ENCODE data around the gene HSPBP1. TPM values are rescaled to one million over a fixed set of nuclear protein-coding genes. Genes with fewer than 3 reads are reported as not detected.
A peak's percentile ranks its signal among the peaks of the same experiment; 100 is the strongest.

Gene HSPBP1
- total RNA-seq, 1 experiment from 2014 or later = 122 TPM

GRCh38 chr19:55304980-55305379 lies 25.1 kb upstream of the HSPBP1 start:
- H3K27me3 ChIP-seq (ENCODE audit: low read length) = no peaks in the 10 kb centered on the region
- no peak overlapping the region for H2AFZ ChIP-seq (ENCODE audit: low read length)
- intact Hi-C loops (cut with micrococcal nuclease) = loop anchor here (5.0 kb wide), 1 partner anchor 67 kb away; the partner anchor contains the start of gene IL11
- no peaks in the 10 kb centered on the region for H3K79me2 ChIP-seq (ENCODE audit: low read length)
- no peak for DNase-seq
- ATAC-seq = no peak
- no peaks in the 10 kb centered on the region for H4K20me1 ChIP-seq (ENCODE audit: low read length)
- no TSS peak for BruUV-seq (replicated peaks)
- H3K9me3 ChIP-seq (ENCODE audit: low read length) = no peaks in the 10 kb centered on the region
- H3K4me3 ChIP-seq (ENCODE audit: low read length) = no peak overlapping the region
- no peak overlapping the region for H3K27ac ChIP-seq (ENCODE audit: low read length)
- H3K9me2 ChIP-seq (replicated peaks; ENCODE audit: low read length) = no peaks in the 10 kb centered on the region
- H3K9ac ChIP-seq (ENCODE audit: low read length) = no peak overlapping the region
- H3F3A ChIP-seq (ENCODE audit: low read length, unreplicated experiment) = no peaks in the 10 kb centered on the region
- TF ChIP-seq EZH2phosphoT487 (IDR thresholded peaks at IDR 0.05; ENCODE audit: borderline replicate concordance, low read length) (no peak), EZH2 (IDR thresholded peaks at IDR 0.05; ENCODE audit: low read length, unreplicated experiment) (no peak), CTCF (conservative IDR thresholded peaks at IDR 0.05; ENCODE audit: low read depth, low read length) (no peak)
- POLR2A ChIA-PET (ENCODE audit: unreplicated experiment) = no interaction called here
- no peaks in the 10 kb centered on the region for H3K36me3 ChIP-seq (ENCODE audit: low read depth, low read length)
- H3K4me2 ChIP-seq (ENCODE audit: low read length) = no peak overlapping the region
- H3K4me1 ChIP-seq (ENCODE audit: insufficient read depth, low read length) = peaks cover 7% of the 10 kb centered on the region; the same call in 1 of the 2 replicates
- CTCF ChIA-PET = no interaction called here

GRCh38 chr19:55304279-55304978 lies 24.5 kb upstream of the HSPBP1 start:
- TF ChIP-seq EZH2phosphoT487 (IDR thresholded peaks at IDR 0.05; ENCODE audit: borderline replicate concordance, low read length) = no peak
- TF ChIP-seq CTCF (conservative IDR thresholded peaks at IDR 0.05; ENCODE audit: low read depth, low read length) = no peak
- no peak for TF ChIP-seq EZH2 (IDR thresholded peaks at IDR 0.05; ENCODE audit: low read length, unreplicated experiment)
- no TSS peak for BruUV-seq (replicated peaks)
- ATAC-seq (peak; percentile 27; the same call in 1 of the 2 replicates), DNase-seq (peak; percentile 54)
- H3K9ac ChIP-seq (ENCODE audit: low read length) = no peak overlapping the region
- no peak overlapping the region for H3K4me3 ChIP-seq (ENCODE audit: low read length)
- H3K27ac ChIP-seq (ENCODE audit: low read length) = no peak overlapping the region
- no peaks in the 10 kb centered on the region for H4K20me1 ChIP-seq (ENCODE audit: low read length)
- no peak overlapping the region for H2AFZ ChIP-seq (ENCODE audit: low read length)
- ChIA-PET CTCF (no interaction called here), POLR2A (ENCODE audit: unreplicated experiment) (no interaction called here)
- intact Hi-C loops (cut with micrococcal nuclease) = loop anchor here (5.0 kb wide), 1 partner anchor 68 kb away; the partner anchor contains the start of gene IL11
- no peaks in the 10 kb centered on the region for H3K9me3 ChIP-seq (ENCODE audit: low read length)
- H3F3A ChIP-seq (ENCODE audit: low read length, unreplicated experiment) = no peaks in the 10 kb centered on the region
- no peaks in the 10 kb centered on the region for H3K27me3 ChIP-seq (ENCODE audit: low read length)
- H3K4me1 ChIP-seq (ENCODE audit: insufficient read depth, low read length) = peaks cover 7% of the 10 kb centered on the region; the same call in 1 of the 2 replicates
- H3K79me2 ChIP-seq (ENCODE audit: low read length) = no peaks in the 10 kb centered on the region
- no peaks in the 10 kb centered on the region for H3K36me3 ChIP-seq (ENCODE audit: low read depth, low read length)
- H3K4me2 ChIP-seq (ENCODE audit: low read length) = no peak overlapping the region
- no peaks in the 10 kb centered on the region for H3K9me2 ChIP-seq (replicated peaks; ENCODE audit: low read length)

GRCh38 chr19:55303477-55303876 lies 23.6 kb upstream of the HSPBP1 start:
- Histone ChIP-seq H3K4me3 (ENCODE audit: low read length) (no peak overlapping the region), H4K20me1 (ENCODE audit: low read length) (no peaks in the 10 kb centered on the region), H3K36me3 (ENCODE audit: low read depth, low read length) (no peaks in the 10 kb centered on the region), H3K4me2 (ENCODE audit: low read length) (no peak overlapping the region), H3K9me2 (replicated peaks; ENCODE audit: low read length) (no peaks in the 10 kb centered on the region), H3K4me1 (ENCODE audit: insufficient read depth, low read length) (peaks cover 7% of the 10 kb centered on the region; the same call in 1 of the 2 replicates), H3K79me2 (ENCODE audit: low read length) (no peaks in the 10 kb centered on the region), H3K9me3 (ENCODE audit: low read length) (no peaks in the 10 kb centered on the region), H3F3A (ENCODE audit: low read length, unreplicated experiment) (no peaks in the 10 kb centered on the region), H2AFZ (ENCODE audit: low read length) (no peak overlapping the region), H3K27me3 (ENCODE audit: low read length) (no peaks in the 10 kb centered on the region), H3K9ac (ENCODE audit: low read length) (no peak overlapping the region), H3K27ac (ENCODE audit: low read length) (no peak overlapping the region)
- no TSS peak for BruUV-seq (replicated peaks)
- TF ChIP-seq EZH2phosphoT487 (IDR thresholded peaks at IDR 0.05; ENCODE audit: borderline replicate concordance, low read length) (no peak), EZH2 (IDR thresholded peaks at IDR 0.05; ENCODE audit: low read length, unreplicated experiment) (no peak), CTCF (conservative IDR thresholded peaks at IDR 0.05; ENCODE audit: low read depth, low read length) (no peak)
- DNase-seq (no peak), ATAC-seq (no peak)
- POLR2A ChIA-PET (ENCODE audit: unreplicated experiment) = no interaction called here
- CTCF ChIA-PET = no interaction called here
- intact Hi-C loops (cut with micrococcal nuclease) = loop anchor here (2.0 to 5.0 kb wide), 2 partner anchors 23 to 69 kb away; partner anchors contain the start of gene IL11

Measured in PC-3 (cell line).